Endothelial cell of umbilical vein (primary cell): ENCODE results near the gene SGTA. TPM values are rescaled to one million over a fixed set of nuclear protein-coding genes. Genes with fewer than 3 reads are reported as not detected.

Experiments
- BruUV-seq: library from RNA; stranded (reverse); fragments of 400-500 nt; replicated peaks from 2 replicates; lab custom pipeline; 2021; lab: Mats Ljungman, UMichigan
- CTCF ChIA-PET: fragments of 300-600, 350-600 bp; sonication (Branson Sonifier 250); formaldehyde crosslinking; loops from one replicate; lab custom pipeline; 2021; ENCODE audit warnings: antibody characterized with exemption, inconsistent platforms; lab: Charles Lee
- POLR2A ChIA-PET: fragments of 300-600, 350-600 bp; sonication (Branson Sonifier 250); formaldehyde crosslinking; loops from one replicate; lab custom pipeline; 2021; ENCODE audit warnings: antibody characterized with exemption, inconsistent platforms; lab: Charles Lee
- DNase-seq: peaks from one replicate; pipeline ENCODE4 v3.0.0-alpha.2; 2011; ENCODE audit warnings: low read depth, low spot score
- FAIRE-seq: peaks from 2 replicates; lab custom pipeline; 2011; peaks lifted over from hg19 to GRCh38; lab: Jason Lieb, UNC
- H2AFZ ChIP-seq: 2 replicates; pipeline ENCODE4 v1.6.0; 2012; ENCODE audit warnings: low read depth, low read length, control low read depth, inconsistent platforms
- H3K27ac ChIP-seq: 2 replicates; pipeline ENCODE4 v1.5.1; 2011; ENCODE audit warnings: low read depth, mild to moderate bottlenecking, control low read depth, low read length, moderate library complexity; ENCODE audit not compliant: insufficient read depth
- H3K27me3 ChIP-seq, 2 experiments: 2 replicates each; pipeline versions ENCODE4 v1.6.0 to v1.6.1; 2011; ENCODE audit warnings: low read length in 2 of 2, mixed read lengths in 1 of 2; ENCODE audit not compliant: control insufficient read depth in 2 of 2, insufficient read depth in 2 of 2
- H3K36me3 ChIP-seq, 2 experiments: 2 replicates in 1 of 2; 3 replicates in 1 of 2; pipeline ENCODE4 v1.5.1; 2011; ENCODE audit warnings: low read length in 2 of 2, mild to moderate bottlenecking in 1 of 2, moderate library complexity in 1 of 2; ENCODE audit not compliant: control insufficient read depth in 2 of 2, insufficient read depth in 2 of 2; ENCODE audit errors: extremely low read depth in 1 of 2
- H3K4me1 ChIP-seq: 3 replicates; pipeline ENCODE4 v1.5.1; 2011; ENCODE audit warnings: mild to moderate bottlenecking, low read length; ENCODE audit not compliant: control insufficient read depth, insufficient read depth; ENCODE audit errors: extremely low read depth
- H3K4me2 ChIP-seq: 2 replicates; pipeline ENCODE4 v1.6.1; 2011; ENCODE audit warnings: low read length, control low read depth, mixed read lengths; ENCODE audit not compliant: insufficient read depth
- H3K4me3 ChIP-seq, 3 experiments: fragments of 200-600 bp in 1 of 3; sonication (generic), shearing (Covaris generic) in 1 of 3; replicated peaks in 1 of 3; 2 replicates each; pipeline ENCODE4 v1.5.1; 2011 to 2016; ENCODE audit warnings: control low read depth in 3 of 3, low read length in 3 of 3, mild to moderate bottlenecking in 2 of 3, inconsistent platforms in 1 of 3, low read depth in 1 of 3, moderate library complexity in 1 of 3; ENCODE audit not compliant: insufficient read depth in 1 of 3
- H3K79me2 ChIP-seq: 2 replicates; pipeline ENCODE4 v1.6.0; 2012; ENCODE audit warnings: low read length, inconsistent platforms; ENCODE audit not compliant: control insufficient read depth, insufficient read depth
- H3K9ac ChIP-seq: replicated peaks from 2 replicates; pipeline ENCODE3; 2011; ENCODE audit warnings: low read length, control low read depth; ENCODE audit not compliant: insufficient read depth; ENCODE audit errors: extremely low read depth
- H3K9me1 ChIP-seq: replicated peaks from 3 replicates; pipeline ENCODE4 v1.6.0; 2011; ENCODE audit warnings: mild to moderate bottlenecking, low read length; ENCODE audit not compliant: control insufficient read depth, insufficient read depth; ENCODE audit errors: extremely low read depth
- H3K9me3 ChIP-seq: replicated peaks from 2 replicates; pipeline ENCODE4 v1.5.1; 2012; ENCODE audit warnings: low read length, inconsistent platforms; ENCODE audit not compliant: control insufficient read depth, insufficient read depth
- H4K20me1 ChIP-seq: replicated peaks from 2 replicates; pipeline ENCODE3; 2011; ENCODE audit warnings: mild to moderate bottlenecking, low read length; ENCODE audit not compliant: control insufficient read depth, insufficient read depth; ENCODE audit errors: extremely low read depth
- FOS ChIP-seq: IDR thresholded peaks from 2 replicates; pipeline ENCODE4 v1.6.1; 2011; ENCODE audit warnings: mild to moderate bottlenecking, low read length, moderate library complexity, borderline replicate concordance; ENCODE audit not compliant: insufficient read depth
- JUN ChIP-seq: IDR thresholded peaks from 2 replicates; pipeline ENCODE4 v1.6.1; 2011; ENCODE audit warnings: borderline replicate concordance, low read depth; ENCODE audit not compliant: insufficient read length, insufficient read depth
- POLR2AphosphoS5 ChIP-seq: IDR thresholded peaks from 2 replicates; pipeline ENCODE4 v1.6.1; 2012; ENCODE audit warnings: low read depth, mild to moderate bottlenecking, control low read depth, low read length, moderate library complexity; ENCODE audit not compliant: insufficient read depth
- dilution Hi-C: fragments of 300-500 bp; cut with MboI; formaldehyde crosslinking; loops from one replicate; pipeline ENCODE4 v1.15.0; 2019; ENCODE audit warnings: low sequenced_read_pairs; ENCODE audit not compliant: extremely low pct_ligation_motif_present
- intact Hi-C: fragments of 100-400 bp; cut with micrococcal nuclease; formaldehyde crosslinking; loops from one replicate; pipeline ENCODE4 v1.10.0; 2022
- polyA plus RNA-seq, 4 experiments: library from polyadenylated mRNA; depleted of rRNA in 3 of 4; stranded (reverse) in 3 of 4; unstranded in 1 of 4; fragments of >200 nt; gene quantifications; 2 replicates each; pipeline versions ENCODE4 v1.2.1 to v1.2.3, GENCODE V29; 2011 to 2012; ENCODE audit warnings: missing spikeins in 1 of 4
- total RNA-seq: library from RNA; stranded (reverse); gene quantifications from 2 replicates; pipeline ENCODE4 v1.2.3, GENCODE V29; 2021
- TF ChIP-seq, protein P1 (sequence below): IDR thresholded peaks from 2 replicates; pipeline ENCODE4 v1.6.1; 2011; ENCODE audit not compliant: insufficient read depth, insufficient read length
- TF ChIP-seq, protein P2 (sequence below), 2 donors: IDR thresholded peaks; 1 replicate in 1 of 2; 2 replicates in 1 of 2; pipeline ENCODE4 v1.5.1; 2011; ENCODE audit warnings: low read length in 2 of 2, mild to moderate bottlenecking in 2 of 2, moderate library complexity in 2 of 2, control low read depth in 1 of 2, inconsistent platforms in 1 of 2, low read depth in 1 of 2; ENCODE audit not compliant: insufficient read depth in 1 of 2; ENCODE audit errors: extremely low read depth in 1 of 2

SGTA gene
- total and polyA plus RNA-seq, 2 donors (not counting 3 experiments of a cell fraction or from before 2014, with no cell fraction given) = 76.5 to 119 TPM

DNA sequence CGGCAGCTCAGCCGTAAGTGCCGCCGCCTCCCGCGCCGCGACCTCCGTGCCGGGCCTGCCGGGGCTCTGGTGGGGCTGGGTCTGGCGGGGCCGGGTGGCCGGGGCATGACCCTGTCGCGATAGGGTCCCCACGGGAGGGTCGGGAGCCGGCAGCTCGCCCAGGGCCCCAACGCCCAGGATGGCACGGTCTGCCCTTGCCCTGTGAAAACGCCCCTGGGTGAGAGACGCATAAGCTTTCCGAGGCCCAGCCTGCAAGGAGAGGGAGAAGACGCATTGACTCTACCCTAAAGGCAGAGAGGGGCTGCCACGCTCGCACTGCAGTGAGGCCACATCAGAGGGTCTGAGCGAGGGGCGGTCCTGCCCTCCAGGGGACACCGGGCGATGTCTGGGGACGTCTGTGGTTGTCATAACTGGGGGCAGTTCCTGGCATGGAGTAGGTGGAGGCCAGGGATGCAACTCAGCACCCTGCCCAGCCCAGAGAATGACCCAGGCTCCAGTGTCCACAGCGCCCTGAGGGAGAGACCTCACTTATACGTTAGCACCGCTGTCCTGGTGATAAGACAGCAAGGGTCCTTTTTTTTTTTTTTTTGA is 37.1 kb upstream of the SGTA start:
- Histone ChIP-seq H3K27me3 (no peaks in the 10 kb centered on the region), H4K20me1 (no peaks in the 10 kb centered on the region), H3K79me2 (no peaks in the 10 kb centered on the region), H2AFZ (peak overlapping the region; percentile 75), H3K27ac (no peak overlapping the region), H3K4me2 (peak overlapping the region; percentile 80), H3K9ac (peak overlapping the region; percentile 36), H3K4me3 (peak overlapping the region; percentile 52 to 86 (median 54)), H3K9me3 (no peaks in the 10 kb centered on the region), H3K9me1 (no peaks in the 10 kb centered on the region), H3K4me1 (peaks cover 3% of the 10 kb centered on the region), H3K36me3 (peaks cover 0 to 3% of the 10 kb centered on the region in 2 experiments)
- ChIA-PET POLR2A (no interaction called here), CTCF (interaction anchor here (1.1 to 1.2 kb wide), 3 partner anchors 21 to 35 kb away, joined by 3 to 5 read pairs (median 4); partner anchors contain the start of genes THOP1 and ZNF555)
- dilution Hi-C loops (no loop called here), intact Hi-C loops (no loop called here)
- DNase-seq = peak; percentile 8
- BruUV-seq = no TSS peak
- TF ChIP-seq JUN = no peak
- no peak for FAIRE-seq

DNA sequence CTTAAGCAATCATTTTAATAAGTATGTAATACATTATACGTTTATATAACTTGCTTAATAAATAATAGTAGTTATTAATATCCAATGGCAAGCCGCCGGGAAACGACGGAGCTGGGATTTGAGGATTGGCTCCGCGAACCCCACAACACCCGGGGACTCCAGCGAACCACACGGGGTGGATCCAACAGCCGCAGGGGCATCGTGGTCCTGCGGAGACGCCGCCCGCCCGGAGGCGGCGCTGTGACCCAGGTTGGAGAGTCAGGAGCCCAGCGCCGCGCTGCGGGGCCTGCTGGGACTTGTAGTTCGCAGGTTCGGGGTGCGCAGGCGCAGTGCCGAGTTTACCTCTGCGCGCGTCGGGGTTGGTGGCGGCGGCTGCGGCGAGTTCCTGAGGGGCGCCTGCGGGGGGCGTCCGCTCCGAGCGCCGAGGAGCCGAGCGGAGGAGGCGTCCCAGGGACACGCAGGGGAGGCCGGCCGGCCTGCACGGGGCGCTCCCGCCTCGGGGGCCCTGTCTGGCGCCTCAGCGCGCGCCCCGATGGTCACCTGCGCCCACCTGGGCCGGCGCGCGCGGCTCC is 36.6 kb upstream of the SGTA start, which contains the start of gene ZNF554:
TSS of gene ZNF554 (plus strand) at position 329 of the 572 bp plus-strand sequence. CDS start at position 533, 204 bp downstream.
- Histone ChIP-seq H3K27ac (no peak within 1 kb of the TSS), H3K27me3 (no peaks in the 10 kb centered on the region), H3K9me3 (no peaks in the 10 kb centered on the region), H3K79me2 (no peaks in the 10 kb centered on the region), H3K9me1 (no peaks in the 10 kb centered on the region), H3K36me3 (peaks cover 0 to 3% of the 10 kb centered on the region in 2 experiments), H4K20me1 (no peaks in the 10 kb centered on the region), H3K4me1 (peaks cover 3% of the 10 kb centered on the region), H2AFZ (peak within 1 kb of the TSS; percentile 75), H3K9ac (peak within 1 kb of the TSS; percentile 36), H3K4me2 (peak within 1 kb of the TSS; percentile 89), H3K4me3 (peak within 1 kb of the TSS; percentile 54 to 86 (median 61))
- intact Hi-C loops (loop anchor here (2.0 kb wide), 1 partner anchor 37 kb away; the partner anchor contains the start of gene SGTA), dilution Hi-C loops (no loop called here)
- BruUV-seq = no TSS peak
- DNase-seq (peak; percentile 95), FAIRE-seq (peak; percentile 83)
- TF ChIP-seq FOS (no peak), POLR2AphosphoS5 (peak; percentile 71)
- TF ChIP-seq, protein P1, sequence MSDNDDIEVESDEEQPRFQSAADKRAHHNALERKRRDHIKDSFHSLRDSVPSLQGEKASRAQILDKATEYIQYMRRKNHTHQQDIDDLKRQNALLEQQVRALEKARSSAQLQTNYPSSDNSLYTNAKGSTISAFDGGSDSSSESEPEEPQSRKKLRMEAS = peak; percentile 41
- TF ChIP-seq, protein P2, sequence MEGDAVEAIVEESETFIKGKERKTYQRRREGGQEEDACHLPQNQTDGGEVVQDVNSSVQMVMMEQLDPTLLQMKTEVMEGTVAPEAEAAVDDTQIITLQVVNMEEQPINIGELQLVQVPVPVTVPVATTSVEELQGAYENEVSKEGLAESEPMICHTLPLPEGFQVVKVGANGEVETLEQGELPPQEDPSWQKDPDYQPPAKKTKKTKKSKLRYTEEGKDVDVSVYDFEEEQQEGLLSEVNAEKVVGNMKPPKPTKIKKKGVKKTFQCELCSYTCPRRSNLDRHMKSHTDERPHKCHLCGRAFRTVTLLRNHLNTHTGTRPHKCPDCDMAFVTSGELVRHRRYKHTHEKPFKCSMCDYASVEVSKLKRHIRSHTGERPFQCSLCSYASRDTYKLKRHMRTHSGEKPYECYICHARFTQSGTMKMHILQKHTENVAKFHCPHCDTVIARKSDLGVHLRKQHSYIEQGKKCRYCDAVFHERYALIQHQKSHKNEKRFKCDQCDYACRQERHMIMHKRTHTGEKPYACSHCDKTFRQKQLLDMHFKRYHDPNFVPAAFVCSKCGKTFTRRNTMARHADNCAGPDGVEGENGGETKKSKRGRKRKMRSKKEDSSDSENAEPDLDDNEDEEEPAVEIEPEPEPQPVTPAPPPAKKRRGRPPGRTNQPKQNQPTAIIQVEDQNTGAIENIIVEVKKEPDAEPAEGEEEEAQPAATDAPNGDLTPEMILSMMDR (IDR thresholded peaks at IDR 0.05; ENCODE audit: extremely low read depth in 1 of 2, insufficient read depth in 1 of 2, low read depth in 1 of 2, low read length in 2 of 2) = peak; percentile 96 to 98
- ChIA-PET CTCF (interaction anchor here (1.1 to 1.2 kb wide), 3 partner anchors 21 to 34 kb away, joined by 3 to 5 read pairs (median 4); partner anchors contain the start of genes THOP1 and ZNF555), POLR2A (interaction anchor here (1.1 kb wide), 1 partner anchor 21 kb away, joined by 3 read pairs; no protein-coding TSS in a partner anchor)
